Hypothalamus (tissue), 51 donors: ENCODE results near the gene VEPH1.

Experiments
- DNase-seq, 51 donors: peaks; one replicate each; lab custom pipeline; 2025; lab: John Stamatoyannopoulos, UW

VEPH1 gene

DNA sequence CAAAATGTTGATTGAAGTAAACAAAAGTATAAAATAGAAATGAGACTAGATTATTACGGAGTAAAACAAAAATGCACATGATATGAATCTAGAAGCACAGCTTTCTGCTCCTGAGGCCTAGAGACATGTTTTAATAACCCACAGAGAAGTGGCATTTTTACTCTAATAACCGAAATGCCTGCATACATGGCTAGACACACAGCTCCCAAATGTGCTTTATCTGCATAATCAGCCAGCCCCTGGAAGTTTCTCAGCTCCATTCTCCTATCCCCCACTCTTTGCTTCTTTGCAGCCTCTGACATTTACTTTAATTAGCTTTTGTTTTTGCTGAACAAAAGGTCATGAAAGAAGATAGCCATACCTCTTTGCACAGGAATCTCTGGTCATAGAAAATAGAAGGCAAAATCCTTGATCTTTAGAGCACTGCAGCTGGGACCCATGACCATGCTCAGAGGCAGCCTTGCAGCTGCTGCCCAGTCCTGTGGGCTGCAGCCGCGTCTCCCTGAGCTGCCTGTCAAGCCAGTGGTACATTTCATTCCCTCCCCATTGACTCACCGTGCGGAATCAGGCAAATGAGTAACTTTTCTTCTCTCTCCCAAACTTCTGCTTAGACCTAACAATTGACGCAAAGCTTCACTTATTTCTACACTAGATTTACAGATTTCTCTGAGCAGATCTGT, at the start of gene VEPH1:
VEPH1 (minus strand) TSS at position 501 of the 680 bp plus-strand sequence. CDS start 8,067 bp downstream, outside the sequence.
- no peak for DNase-seq

DNA sequence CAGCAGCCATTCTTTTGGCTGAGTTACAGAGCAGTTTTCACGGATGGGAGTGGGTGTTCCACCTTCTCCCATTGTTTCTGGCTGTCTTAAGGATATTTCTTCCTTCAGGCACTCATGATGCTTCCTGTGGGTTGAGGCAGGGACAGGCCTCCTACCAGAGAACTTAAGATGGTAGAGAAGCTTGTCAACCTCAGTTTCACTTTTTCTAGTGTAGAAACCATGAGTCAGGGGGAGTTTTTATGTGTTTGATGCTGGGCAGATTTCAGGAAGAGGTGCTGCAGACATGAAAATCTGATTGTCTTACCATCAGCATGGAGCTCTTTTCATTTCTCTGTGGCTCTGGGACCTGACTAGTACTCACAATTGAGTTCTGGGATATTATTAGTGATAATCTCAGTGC, 48.7 kb upstream of the VEPH1 start:
- DNase-seq = no peak

DNA sequence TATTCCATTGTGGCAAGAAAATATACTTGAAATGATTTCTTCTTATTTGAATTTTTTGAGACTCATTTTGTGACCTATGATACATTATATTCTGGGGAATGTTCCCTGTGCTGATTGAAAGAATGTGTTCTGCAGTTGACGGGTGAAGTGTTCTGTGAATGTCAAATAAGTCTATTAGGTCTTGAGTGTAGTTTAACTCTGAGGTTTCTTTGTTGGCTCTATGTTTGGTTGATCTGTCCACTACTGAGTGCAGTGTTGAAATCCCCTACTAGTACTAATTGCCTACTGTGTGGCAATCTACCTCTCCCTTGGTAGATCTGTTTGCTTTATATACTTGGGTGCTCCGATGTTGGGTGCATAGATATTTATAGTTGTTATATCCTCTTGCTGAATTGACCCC, 46.3 kb upstream of the VEPH1 start:
- DNase-seq = no peak

DNA sequence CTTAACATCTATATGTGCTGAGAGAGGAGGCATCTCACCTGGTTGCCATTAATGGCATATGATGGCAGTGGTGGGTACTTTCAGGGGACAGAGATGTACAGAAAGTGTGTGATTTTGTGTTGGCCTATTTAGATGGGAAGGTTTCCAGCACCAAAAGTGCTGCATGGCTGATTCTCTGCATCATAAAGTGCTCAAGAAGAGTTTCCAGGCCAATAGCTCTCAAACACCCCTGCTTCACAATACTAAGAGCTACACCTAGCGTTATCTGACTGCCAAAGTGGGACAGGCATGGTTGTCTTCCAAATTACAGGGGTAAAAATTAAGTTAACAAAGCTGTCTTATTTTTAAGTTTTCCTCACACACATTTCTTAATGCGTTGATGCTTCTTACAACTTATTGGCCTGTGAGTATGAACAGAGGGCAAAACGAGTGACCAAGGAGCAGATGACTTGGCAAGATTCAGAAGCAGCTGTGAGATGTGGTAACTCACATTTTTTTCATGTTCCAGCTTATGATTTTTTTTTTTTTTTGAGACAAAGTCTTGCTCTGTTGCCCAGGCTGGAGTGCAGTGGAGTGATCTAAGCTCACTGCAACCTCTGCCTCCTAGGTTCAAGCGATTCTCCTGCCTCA, 41.4 kb upstream of the VEPH1 start:
- no peak for DNase-seq

DNA sequence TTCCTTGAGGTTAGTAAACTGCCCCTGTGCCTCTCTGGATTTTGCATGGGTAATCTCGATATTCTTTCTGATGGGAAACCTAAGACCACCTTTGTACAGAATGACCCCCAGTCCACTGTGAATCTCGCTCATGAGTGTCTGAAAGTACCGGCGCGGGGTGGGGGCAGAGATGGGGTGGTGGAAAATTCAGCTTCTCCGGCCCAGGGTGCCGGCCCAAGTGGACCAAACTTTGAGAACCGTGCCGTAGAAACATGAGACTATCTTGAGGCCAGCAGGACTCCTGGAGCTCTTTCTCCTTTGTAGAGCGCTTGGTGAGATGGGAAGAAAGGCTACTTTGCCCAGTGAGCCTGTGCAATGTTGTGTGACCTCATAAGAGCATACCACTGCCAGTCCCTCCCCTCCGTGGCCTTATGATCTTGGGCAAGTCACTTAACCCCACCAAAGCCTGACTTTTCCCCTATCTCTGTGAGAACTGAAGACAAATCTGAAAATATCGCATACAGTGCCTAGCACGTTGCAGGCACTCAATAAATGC, 40.4 kb upstream of the VEPH1 start:
- DNase-seq = no peak

DNA sequence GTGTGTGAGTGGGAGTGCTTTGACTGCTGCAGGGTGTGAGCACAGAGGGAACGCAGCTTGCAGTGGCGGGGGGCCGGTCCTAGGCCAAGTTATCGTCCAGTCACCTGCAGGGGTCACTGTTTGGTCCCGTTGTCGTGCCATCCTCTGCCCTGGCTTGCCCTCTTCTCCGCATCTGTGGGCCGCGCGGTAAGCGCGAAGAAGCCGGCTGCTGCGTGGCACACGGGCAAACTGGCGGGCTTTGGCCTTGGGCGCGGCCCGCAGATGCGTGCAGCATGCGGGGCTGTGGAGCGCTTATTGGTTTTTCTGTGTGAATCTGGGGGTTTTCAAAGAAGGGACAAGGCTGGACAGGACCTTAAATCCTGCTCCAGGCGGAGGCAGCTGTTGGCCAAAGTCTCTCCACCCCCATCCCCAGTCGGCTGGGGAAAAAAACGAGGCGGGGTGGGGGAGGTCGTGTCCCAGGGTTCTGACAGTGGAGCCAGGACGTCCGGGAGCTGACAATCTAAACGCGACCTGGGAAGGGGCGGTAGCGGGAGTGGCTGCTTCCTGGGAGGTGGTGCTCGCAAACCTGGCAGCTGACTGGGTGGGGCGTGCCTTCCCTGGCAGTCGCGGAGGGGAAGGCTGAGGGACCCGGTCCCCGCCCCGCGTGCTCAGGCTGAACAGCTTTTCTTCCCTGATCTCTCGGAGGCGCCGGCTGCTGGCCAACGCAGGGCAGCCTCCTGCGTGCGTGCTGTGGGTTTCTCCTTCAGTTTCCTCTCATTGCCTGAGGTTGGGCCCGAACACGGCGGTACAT, 39.7 kb upstream of the VEPH1 start:
- DNase-seq = peak in 8 of 51 donors; percentile 2 to 15 (median 10)

DNA sequence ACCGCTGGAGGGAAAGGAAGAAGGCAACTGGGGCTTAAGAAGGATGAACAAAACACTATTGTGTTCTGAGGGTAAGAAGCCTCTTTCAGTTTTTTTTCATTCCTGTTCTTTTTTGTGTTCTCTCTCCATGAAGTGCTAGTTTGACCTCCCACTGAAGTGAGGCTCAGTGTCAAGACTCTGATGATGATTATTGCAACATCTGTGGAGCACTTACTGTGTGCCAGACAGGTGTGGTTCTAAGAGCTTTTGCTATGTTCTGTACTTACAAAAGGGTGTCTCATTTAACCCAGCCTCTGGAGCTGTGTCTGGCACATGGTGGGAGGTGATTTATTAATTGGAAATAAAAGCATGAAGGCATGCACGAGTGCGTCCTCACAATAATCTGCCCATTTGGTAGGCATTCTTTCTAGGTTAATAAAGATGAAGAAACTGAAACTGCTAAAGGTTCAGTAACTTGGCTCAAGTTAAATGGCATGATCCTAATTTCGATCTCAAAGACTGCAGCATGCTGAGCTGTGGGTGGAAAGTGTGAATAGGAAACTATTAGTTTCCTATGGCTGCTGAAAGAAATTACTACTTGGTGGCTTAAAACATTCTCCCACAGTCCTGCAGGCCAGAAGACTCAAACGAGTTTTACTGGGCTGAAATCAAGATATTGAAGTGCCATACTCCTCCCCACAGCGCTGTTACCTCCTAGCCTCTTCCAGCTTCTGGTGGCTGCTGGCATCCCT, 38.5 kb upstream of the VEPH1 start:
- no peak for DNase-seq

DNA sequence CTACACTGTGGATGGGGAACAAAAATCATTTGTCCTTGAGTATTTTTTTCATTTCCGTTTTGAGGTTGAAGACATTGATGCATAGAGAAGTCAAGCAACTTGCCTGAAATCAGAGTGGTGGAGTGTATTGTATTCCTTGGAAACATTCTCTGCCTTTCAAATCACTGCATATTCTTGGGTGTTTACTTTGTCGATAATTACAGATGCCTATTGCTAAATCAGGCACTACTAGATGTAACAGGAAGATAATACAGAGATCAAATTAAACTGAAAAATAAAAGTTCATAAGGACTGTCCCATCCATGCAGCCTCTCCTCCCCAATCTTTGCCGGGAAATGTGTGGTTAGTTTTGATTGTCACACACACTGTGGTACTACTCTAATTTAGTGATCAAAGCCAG, 37.4 kb upstream of the VEPH1 start:
- no peak for DNase-seq

DNA sequence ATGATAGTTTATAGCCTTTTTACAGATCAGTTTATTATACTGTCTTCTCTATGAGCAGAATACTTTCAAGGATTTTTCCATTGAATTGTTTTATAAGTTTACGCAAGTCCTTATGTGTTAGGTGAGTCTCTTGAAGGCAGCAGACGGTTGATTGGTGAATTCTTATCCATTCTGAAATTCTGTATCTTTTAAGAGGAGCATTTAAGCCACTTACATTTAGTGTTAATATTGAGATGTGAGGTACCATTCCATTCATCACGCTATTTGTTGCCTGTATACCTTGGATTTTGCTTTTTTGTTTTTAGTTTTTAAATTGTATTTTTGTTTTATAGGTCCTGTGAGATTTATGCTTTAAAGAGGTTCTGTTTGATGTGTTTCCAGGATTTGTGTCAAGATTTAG, 32.5 kb upstream of the VEPH1 start:
- DNase-seq = no peak

DNA sequence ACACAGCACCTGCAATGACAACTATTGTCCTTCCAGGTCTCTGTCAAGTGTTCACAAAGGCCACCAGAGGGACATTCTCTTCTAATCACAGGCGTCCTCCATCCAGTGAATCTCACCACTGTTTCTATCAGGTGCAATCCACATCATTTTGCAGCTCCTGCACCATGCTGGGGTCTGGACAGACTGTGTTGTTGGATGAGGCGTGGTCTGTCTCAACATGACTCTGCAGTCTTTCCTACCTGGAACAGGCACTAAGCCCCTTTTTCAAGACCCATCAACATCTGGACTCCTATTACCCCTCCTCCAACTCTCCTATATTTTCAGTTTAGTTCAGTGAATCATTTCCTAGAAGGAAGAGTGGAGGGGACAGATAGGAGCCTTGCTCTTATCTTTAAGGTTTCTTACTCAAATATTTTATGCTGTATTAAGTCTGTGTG, 31.5 kb upstream of the VEPH1 start:
- DNase-seq = no peak

DNA sequence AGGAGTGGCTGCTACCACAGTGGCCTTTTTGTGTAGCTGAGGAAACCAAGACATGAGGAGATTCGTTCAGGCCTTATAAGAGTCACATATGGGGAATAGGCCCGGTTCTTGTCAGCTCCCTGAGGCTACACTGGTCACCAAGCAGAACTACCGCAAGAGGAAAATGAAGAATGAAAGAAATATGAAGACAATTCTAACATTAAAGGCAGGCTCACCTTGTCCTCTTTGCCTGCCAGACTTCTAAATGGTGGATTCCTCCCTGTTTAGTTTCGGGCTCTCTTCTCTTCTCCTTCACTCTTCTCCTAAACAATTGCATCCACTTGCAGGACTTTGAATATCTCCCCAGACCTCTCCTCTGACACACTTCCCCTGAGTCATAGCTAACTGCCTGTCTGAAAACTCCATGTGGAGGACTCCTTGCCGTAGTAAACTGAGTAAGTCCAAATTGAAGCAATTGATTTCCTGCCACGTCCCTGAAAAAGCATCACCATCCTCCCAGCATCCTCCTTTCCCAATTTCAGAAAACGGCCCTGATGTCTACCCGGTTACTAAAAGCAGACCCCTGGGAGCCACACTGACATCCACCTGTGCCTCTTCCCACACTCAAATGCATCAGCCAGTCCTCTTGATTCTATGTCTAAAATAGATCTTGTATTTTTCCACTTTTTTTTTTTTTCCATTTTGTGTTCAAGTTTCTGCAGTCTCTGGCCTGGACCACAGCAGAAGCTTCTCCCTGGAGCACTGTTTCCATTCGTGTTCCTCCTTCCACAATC, 30.3 kb upstream of the VEPH1 start:
- no peak for DNase-seq

DNA sequence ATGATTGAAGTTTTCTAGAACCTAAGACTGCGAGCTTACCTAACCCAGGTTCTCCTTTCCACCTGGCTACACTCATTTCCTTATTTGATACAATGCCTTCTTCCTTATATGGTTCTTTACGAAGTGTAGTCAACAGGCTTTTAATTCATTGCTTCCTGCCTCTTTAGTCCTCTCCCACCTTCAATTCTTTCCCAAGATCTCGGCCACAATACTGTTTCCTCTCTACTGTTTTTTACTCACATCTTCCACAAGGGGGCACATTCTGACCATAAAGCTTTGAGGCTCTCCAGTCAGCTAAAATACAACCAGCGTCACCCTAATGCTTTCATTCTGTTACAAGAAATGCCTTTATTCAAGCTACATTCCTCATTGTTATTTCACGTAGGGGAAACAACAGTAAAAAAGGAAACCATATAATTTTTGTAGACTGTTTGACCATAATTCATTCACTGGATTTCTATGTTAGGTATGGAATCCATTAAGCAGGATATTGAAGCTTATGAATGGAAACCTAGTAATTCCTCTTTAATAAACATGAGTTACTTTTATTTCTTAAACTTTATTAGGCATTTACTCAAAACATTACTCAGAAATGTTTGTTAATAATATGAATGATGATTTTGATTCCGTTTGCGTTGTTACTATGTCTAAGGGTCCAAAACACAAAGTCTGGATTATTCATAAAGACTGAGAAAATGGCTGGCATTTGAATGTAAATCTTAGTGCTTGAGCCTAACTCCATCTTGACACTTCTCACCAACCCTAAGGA, 29.5 kb upstream of the VEPH1 start:
- peak in 6 of 51 donors; percentile 2 to 61 (median 20) for DNase-seq

DNA sequence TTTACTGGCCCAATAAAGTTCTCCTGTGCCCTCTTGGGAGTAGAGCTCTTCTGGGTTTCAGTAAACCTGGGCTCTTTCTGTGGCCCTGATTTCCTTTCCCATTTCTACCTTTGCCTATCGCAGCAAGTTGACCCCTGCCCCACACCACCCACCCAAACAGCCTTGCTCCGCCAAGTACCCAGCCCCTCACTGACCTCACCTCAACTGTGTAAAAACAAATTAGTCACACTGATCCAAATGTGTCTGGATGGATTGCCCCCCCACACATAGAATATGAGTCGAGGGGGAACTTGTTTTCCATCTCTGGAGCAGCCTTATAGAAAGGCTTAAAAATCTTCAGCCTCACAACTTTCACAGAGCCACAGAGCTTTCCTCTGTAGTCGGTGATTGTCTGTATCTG, 28.6 kb upstream of the VEPH1 start:
- no peak for DNase-seq

DNA sequence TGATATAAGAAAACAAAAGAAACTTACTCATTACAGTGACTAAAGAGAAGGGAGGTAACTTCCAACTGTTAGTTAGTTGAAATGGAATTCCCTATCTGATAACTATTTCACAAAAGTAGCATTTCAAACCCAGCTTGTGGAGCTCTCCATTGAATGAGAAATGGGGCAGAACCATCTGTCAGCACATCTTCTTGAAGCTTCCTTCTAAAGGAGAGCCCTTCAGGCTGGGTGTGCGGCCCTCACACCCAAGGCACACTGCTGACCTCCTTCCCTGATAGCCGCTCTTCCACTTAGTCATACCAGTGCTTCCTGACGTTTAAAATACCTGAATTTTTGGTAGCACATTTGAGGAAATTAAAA, 28.1 kb upstream of the VEPH1 start:
- DNase-seq = no peak

DNA sequence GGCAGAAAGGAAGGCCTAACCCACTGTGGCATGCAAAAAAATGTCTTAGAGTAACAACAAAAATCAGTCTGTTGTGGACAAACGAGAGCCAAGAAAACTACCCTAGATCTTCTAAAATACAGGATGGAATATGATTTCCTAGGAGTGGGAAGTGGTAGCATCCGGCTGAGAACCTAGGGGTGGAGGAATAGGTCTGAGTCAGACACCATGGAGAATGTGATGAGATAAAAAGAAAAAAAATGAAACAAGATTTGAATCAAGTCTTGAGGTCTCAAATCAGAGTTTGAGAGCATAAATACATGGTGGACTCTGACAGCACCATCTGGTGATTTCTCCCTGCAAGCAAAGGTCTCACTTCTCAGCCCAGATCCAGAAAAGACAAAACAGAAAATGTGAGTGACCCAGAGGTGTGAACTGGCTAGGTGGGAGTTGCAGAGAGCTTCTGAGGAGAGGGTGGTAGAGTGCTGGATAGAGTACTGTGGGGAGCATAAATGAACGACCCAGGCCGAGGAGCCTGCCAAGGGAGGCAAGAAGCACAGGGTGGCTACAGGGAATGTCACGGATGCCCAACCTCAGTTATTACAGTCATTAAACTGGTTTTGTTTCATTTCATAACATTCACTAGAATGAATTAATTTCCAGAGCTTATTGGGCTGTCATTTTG, 27.6 kb upstream of the VEPH1 start:
- no peak for DNase-seq

DNA sequence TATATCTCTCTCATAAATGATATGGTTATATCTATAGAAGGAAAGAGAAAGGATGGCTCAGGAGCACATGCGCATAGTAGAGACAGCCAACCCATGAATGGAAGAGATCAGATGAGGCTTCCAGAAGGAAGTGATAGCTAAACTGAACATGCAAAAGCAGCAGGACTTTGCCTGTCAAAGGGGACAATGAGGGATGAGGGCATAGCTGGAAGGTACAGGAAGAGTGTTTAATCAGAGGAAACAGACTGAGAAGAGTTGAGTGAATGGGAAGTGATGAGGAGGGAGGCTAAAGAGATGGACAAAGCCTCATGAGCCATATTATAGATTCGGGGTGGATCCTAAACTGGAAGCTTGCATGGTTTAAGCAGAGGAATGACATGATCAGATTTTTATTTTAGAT, 26.5 kb upstream of the VEPH1 start:
- no peak for DNase-seq

DNA sequence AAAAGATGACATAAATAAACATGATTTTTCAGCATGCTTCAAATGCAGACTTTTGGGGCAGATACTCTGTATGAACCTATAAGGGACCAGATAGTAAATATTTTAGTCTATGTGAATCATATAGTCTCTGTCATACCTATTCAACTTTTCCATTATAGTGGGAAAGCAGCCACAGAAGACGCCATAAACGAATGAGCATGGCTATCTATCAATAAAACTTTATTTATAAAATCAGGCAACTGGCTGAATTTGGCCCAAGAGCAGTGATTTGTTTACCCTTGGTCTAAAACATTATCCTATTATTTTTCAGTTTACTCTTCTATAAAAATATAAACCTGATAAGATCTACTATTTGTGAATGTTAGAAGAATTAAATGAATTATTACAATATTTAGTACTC, 25.9 kb upstream of the VEPH1 start:
- no peak for DNase-seq

DNA sequence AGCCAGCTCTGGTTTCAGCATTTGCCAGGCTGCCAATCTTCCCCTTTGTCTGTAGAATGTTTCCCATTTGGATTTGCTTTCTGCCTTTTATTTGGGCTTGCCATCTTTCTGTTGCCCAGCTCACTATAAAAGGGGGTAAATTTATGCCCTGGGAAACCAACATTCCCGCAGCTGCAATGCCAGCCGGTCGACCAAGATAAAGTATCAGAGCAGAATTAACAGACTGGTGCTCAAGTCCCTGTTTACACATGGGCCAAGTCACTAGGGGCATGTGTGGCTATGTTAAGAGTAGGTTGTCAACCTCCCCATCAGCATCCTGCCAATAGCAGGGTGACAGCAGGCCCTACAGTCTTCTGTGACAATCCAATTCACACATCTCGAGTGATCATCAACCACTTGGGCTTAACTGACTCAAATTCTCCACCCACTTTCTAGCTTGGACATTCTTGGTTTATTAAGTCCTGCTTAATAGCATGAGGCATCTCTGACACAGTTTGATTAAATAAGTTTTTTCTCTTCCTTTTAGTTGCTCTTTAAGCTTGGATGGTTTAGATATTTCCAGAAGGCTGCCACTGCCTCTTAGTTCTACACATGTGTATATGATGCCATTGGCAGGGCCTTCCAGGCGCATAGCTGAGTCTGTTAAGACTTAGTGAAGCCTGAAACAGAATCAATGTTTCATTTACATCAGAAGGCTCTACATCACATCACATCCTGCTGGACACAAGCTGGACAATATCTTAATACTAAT, 24.1 kb upstream of the VEPH1 start:
- DNase-seq = no peak
